GM21528 (cell line): ENCODE measurements around the gene PRDM15.

Experiments used
- ATAC-seq: cut with Tn5 transposase; IDR thresholded peaks from one replicate; pipeline ENCODE4 v1.9.1; 2021; ENCODE audit warnings: mild to moderate bottlenecking, moderate library complexity; ENCODE audit not compliant: unreplicated experiment, low FRiP score

PRDM15 gene

DNA sequence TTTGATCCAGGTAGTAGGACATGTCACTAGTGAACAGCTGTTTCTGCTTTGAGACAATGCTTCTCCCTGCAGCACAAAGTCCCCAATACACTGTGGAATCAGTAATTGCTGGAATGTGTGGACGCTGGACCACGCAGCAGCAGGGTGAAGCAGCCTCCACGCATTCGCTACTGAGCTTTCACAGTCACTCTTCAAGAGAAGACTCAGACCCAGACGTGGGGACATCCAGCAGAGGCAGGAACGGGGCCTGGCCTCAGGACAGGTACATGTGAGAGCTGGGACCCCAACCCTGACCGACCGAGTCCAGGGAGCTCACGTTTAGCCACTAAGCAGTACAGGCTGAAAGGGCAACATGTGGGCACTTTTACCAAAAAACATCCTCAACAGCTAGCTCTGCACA is 34.1 kb upstream of the PRDM15 start:
- ATAC-seq: no peak

DNA sequence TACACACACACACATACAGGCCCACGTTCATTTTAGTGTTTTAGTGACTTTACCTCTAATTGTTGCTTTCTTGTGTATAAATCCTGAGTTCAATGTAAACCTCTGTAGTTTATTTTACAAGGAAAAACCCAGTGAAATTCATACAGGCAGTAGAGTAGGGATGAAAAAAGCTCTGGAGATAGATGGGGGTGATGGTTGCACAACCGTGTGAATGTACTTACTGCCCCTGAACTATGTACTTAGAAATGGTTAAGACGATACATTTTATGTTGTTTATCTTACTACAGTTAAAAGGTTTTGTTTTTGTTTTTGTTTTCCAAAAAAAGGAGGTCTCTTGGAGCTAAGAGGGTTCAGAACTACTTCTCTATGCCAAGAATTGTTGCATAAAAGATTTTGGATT is 29.7 kb upstream of the PRDM15 start:
- no peak for ATAC-seq

DNA sequence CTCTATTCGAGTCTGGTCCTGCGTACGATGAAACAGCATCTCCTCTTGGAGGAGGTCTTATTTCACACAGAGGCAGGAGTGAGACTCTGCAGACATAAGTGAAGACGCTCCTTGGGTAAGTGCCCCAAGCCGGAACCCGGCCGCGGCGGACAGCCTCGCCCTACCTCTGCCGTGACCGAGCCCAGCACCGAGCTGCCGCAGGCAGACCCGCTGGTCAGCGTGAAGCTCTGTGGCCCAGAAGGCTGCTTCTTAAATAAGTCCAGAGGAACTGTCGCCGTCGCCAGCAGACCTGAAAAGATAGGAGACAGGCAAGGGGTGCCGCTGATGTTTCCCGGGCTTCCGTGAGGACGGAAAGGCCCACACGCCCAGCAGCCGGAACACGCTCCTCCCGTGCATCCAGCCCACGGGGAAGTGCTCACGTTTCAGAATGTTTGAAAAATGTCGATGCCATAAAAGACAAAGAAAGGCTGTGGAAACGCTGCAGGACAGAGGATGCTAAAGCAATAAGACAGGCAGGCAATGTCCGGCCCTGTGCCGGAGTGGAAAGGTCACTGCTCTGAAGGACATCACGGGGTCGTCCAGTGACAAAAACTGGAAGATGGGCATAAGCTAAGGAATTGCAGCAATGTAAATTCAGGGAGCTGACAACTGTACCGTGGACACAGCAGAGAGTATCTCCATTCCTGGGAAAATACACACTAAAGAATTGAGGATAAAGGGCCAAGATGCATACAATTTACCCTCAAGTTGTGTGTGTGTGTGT is 28.5 kb upstream of the PRDM15 start:
- ATAC-seq: no peak

DNA sequence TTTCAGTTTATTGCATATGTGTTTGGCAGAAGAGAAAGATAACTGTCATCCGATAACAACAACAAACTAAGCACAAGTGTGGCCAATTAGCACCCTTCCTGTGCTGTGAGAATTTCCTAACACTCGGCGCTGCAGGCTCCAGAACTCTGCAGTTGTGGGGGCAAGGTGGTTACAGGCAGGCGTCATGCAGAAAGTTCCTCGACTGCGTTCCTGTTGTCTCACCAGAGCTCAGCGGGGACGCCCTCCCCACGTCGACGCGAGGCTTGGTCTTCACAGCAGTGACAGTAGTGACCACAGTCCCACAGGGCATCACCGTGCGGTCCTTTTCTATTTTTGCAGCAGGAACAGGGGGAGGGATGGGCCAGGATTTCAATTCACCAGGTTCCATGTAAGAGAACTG is 27.6 kb upstream of the PRDM15 start:
- no peak for ATAC-seq

DNA sequence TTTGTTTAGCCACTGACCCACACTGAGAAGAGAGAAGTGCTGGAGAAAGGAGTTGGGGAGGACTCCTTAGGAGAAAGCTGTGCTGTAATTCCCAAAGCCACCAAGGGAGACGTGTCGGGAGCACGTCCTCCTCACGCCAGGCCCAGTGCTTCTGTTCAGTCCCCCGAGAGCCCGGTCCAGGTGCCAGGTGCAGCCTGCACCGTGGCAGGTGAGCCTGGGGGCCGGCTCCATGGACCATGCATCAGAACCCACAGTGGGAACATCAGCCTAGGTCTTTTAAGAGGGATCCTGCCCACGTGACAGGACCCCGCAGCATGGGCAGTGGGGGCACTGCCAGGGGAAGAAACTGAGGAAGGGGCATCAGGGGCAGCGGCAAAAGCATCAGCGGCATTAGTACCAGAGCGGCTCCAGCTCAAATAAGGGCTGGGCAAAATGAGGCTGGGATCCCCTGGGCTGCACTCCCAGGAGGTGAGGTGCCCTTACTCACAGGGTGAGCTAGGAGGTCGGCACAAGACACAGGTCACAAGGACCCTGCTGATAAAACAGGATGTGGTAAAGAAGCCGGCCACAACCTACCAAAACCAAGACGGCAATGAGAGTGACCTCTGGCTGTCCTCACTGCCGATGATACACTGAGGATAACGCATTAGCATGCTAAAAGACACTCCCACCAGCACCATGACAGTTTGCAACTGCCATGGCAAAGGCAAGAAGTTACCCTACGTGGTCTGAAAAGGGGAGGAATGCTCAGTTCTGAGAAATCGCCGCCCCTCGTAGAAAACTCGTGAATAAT is 24.6 kb upstream of the PRDM15 start:
- no peak for ATAC-seq

DNA sequence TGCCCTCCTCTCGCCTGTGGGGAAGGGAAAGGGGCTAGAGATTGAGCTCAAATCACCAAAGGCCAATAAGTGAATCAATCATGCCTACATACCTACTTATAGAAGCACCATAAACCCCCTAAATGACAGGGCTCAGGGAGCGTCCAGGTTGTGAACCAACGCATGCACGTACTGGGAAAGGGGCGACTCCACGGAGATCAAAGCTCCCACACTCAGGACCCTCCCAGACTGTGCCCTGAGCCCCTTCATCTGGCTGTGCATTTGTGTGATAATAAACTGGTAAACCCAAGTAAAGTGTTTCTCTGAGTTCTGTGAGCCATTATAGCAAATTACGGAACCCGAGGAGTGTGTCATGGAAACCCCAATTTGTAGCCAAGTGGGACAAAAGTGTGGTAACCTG is 23.8 kb upstream of the PRDM15 start:
- ATAC-seq: no peak

DNA sequence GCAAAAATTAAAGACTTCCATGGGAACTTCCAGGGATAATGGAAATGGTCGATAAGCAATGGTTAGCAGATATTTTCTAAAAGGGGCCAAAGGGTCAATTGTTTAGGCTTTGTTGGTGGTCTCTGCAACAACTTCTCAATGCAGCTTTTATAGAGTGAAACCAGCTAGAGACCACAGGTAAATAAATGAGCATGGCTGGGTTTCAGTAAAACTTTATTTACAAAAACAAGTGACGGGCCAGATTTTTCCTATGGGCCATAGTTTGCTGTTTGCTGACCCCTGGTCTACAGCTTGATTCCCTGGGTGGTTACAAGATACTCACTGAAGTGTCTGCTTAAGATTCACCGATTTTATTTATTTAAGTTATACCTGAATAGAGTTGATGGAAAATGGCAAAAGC is 22.6 kb upstream of the PRDM15 start:
- ATAC-seq: no peak

DNA sequence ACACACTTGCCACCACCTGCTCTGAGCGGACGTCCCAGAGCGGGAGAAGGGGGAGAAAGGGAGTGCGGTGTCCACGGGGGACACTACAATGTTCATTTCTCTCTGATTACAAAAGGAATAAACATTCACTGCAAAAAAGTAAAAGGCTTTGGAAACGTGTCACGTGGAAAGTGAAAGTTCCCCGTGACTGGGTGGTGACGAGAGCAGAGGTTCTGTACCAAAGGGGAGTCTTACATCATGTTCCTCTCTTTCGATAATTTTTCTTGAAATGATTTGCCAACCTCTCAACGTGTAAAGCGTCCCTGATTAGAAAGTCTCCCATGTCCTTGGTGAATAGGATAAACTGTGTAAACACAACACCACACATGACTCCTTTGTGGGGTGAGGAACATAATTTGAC is 22.0 kb upstream of the PRDM15 start:
- ATAC-seq: no peak

DNA sequence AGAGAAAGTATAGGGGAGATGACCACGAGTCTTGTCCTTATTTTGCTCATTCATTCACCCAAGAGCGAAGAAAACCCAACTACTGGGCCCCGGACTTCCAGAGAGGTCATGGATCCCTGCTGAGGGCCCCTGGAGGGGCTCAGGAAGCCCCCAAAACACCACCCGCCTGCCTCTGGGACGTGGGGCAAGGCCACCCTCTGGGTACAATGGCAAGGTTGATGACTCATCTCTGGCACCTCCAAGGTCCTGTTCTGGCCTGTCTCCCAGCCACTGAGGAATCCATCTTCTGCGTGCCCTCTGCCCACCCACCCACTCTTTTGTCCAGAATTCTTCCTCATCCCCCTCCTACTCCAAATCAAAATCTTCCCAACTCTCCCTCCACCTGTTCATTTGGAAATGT is 21.3 kb upstream of the PRDM15 start:
- ATAC-seq: no peak

DNA sequence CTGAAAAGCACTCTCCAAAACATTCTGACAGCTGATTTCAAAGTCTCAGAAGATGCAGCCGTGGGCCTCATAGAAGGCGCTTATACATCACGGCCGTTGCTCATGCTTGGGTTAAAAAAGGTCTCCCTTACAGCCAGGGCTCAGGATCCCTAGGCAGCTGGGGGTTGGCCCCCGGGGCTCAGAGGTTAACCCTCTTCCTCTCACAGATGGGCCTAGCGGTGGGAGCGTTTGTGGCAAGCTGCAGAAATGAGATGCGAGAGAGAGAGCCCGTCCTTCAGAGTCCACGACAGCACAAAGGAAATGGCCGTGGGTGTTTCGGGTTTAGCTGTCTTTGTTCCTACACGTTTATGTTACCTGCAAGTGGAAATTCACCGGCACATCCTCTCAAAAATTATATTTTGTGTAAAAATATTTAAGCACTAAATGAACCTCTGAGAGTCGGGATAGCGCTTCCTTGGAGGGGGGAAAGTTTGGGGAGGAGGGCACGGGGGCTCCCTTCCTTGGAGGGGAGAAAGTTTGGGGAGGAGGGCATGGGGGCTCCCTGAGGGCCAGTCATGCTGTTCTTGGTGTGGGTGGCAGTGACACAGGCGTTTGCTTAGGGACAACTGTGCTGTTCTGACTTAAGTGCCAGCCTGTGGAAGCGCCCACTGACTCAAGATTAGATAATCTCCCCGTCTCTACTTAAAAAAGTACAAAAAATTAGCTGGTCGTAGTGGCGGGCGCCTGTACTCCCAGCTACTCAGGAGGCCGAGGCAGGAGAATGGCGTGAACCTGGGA is 20.5 kb upstream of the PRDM15 start:
- no peak for ATAC-seq

DNA sequence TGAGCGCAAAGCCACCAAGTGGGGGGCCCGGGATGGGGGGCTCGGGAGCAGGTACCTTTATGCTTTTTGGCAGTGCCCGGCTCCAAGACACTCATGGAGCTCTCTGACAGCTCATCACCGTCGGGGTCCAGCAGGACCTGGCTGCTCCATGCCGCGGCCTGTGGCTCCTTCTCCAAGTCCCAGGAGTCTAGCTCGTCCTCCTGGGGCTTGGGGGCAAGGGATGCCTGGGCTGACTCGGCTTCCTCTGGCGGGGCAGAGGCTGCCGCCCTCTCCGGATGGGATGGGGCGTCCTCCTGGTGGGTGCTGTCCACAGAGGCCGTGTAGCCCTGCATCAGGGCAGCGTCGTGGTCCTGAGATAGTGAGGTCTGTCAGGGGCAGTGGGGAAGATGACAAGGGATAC is 19.9 kb upstream of the PRDM15 start:
- ATAC-seq: no peak

DNA sequence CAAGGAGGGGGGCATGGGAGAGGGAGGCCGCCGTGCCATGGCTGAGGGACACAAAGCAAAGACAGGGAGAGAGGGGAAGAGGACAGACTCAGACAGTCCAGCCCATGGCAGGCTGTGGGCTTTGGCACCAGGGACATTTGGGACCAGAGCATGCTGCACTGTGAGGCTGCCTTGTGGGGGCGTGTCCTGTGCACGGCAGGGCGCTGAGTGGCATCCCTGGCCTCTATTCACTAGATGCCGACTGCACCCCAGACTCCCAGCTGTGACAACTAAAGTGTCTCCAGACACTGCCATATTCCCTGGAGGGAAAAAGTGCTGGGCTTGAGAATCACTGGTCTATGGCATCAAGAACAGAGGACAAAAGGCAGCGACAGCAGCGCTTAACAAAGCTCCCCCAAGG is 18.6 kb upstream of the PRDM15 start:
- ATAC-seq: no peak

DNA sequence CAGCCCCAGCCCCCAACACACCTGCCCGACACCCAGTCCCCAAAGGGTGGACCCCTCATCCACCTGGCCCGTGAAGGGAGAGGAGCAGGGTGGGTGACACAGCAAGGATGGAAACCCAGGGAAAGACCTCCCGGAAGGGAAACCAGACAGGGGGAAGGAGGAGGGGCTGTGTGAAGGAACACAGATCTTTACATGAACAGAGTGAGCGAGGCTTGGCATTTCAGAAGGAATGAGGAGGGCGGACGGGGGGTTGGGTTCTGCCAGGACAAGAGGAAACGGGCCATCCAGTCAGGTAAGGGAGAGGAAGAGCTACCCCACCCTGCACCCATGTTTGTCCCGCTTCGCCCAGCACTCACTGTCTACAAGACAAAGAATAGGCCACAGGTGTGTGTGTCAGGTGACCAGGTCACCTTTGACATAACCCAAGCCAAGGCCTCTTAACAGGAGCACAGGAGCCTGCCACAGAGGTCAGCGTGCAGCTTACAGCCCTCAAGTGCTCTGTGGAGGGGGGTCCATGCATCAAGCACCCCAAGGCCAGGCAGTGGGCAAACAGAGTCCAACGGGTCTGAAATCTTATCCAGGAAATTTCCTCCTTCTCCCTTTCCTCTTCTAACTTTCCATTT is 18.0 kb upstream of the PRDM15 start:
- no peak for ATAC-seq

DNA sequence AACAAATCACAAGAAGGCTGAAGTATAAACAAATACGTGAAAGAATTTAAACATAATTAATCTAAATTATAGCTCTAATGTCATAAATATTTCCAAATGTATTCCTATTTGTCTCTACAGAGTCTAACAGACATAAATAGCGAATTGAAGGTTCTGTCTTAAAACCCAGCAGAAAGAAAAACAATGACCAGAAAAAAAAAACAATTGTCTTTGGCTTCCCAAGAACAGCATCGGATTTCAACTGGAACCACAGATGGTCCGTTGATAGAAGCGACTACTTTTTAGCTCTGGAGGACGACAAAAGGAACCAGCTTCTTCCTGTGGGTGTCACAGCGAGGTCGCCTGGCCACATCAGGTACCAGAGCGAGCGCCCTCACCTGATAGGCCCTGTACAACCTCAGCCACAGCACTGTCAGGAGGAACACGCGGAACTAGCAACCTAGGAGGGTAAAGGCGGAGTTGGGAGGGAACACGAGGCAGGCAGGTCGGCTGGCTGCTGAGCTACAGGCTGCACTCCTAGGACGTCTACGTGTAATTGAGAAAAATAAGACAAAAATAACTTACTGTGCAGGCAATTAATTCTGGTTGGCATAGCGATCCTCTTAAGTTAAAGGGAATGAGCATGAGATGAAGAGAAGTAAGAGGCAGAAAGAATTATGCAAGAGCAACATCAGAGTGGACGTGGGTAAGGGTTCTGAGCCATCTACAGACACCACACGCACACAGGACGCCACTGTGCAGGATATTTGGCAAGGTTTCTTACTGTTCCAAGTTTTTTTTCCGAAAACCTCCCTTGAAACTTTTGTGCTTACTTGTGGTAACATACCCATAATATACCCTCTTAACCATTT is 16.7 kb upstream of the PRDM15 start:
- no peak for ATAC-seq

DNA sequence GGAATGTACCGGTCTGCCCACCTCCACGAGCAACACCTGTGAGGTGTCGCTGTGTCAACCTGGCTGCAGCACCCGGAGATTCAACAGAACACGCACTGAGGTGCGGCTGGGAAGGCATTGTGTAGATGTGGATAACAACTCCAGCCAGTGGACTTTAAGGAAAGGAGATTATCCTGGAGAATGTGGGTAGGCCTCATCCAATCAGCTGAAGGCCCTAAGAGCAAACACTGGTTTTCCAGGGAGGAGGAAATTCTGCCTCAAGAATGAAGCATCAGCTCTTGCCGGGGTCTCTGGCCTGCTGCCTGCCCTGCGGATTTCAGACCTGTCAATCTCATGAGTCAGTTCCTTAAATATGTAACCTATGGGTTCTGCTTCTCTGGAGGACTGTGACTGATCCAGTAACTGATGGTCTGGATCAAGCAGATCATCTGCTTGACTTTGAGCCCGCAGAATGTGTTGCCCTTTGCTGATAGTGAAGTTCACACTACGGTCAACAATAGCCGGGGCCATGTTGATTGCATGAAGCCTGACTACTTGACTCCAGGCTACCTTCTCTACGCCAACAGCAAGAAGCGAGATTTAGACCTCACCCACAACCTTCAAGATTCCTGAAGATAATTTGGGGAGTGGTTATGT is 15.9 kb upstream of the PRDM15 start:
- ATAC-seq: no peak

DNA sequence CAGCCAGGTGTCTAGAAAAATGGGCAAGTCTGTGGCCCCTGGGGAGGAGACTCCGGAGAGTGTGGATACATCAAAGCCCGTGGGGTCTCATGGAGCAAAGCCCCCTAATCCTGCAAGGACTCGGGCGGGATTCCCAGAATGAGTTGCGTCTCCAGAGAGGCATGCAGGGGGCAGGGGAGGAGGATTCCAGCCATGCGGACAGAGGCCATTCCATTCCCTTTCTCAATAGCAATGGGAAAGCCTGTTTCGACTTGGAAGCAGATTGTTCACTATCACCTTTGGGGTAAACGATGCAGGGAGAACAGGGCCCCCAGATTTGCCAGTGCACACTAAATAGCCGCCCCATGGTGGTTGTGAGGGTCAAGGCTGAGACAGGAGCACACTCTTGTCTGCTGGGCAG is 15.4 kb upstream of the PRDM15 start:
- no peak for ATAC-seq

DNA sequence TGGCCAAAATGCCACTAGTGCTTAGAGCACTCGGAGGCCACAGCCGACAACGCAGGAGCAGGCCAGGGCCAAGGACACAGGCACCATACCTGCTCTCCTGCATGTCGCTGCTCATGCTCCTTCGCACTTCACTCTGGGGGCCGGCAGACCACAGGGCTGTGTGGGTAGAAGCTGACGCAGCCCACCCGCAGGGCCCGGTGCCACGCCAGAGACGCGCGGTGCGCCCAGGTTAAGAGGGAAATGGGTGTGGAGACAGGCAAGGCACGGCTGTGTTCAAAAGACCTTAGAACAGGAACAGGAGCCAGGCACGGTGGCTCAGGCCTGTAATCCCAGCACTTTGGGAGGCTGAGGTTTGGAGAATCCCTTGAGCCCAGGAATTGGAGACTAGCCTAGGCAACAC is 13.6 kb upstream of the PRDM15 start:
- ATAC-seq: no peak

DNA sequence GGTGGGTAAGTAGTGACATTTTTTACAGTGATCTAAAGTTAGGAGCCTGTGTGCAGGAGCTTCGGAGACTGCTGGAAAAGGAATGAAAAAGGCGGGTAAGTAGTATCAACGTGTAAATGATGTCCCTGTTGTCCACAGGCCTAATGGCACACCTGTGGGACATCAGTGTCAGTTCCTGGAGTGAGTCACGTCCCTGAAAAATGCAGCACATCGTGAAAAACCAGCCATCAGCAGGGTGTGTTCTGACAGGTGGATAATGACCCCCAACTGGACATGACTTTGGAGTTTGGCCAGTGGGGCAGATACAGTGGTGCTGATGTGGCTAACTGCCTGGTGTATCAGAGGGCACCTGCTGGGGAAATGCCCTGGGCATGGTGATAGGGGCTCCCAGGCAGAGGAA is 12.0 kb upstream of the PRDM15 start:
- ATAC-seq: no peak

DNA sequence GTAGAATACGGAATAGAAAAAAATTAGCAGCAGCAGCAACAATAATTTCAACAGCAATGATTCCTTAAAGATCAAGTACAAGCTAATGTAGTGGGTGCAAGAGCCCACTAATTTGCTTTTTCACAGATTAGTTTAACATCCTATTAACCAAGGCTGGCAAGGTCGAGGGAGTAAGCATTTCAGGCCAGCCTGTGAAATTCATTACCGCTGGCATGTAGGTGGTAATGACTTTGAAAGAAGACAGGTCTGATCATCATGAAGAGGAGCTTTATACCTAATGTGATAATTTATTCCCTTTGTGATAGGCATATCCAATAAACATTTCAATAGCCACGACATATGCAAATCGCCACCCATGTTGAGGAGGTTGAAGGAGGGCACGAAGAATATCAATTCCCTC is 11.2 kb upstream of the PRDM15 start:
- ATAC-seq: no peak
